Prostate gland (tissue), 2 donors: ENCODE measurements around the gene SMIM7.

Experiments used
- POLR2A ChIP-seq: fragments of 450-650 bp; IDR thresholded peaks from one replicate; pipeline ENCODE4 v1.6.1; 2016; ENCODE audit warnings: antibody characterized with exemption, mild to moderate bottlenecking
- POLR2AphosphoS5 ChIP-seq: sonication (generic); formaldehyde crosslinking; IDR thresholded peaks from one replicate; pipeline ENCODE4 v1.6.1; 2017; ENCODE audit warnings: antibody characterized with exemption
- TF ChIP-seq, protein P1 (sequence below), 4 experiments: fragments of 200-600 bp in 2 of 4; fragments of 450-650 bp in 2 of 4; sonication (generic) in 2 of 4; IDR thresholded peaks; 1 replicate in 3 of 4; 2 replicates in 1 of 4; pipeline ENCODE4 v1.5.1; 2016 to 2019; ENCODE audit warnings: antibody characterized with exemption in 4 of 4, mild to moderate bottlenecking in 2 of 4, moderate library complexity in 2 of 4

DNA sequence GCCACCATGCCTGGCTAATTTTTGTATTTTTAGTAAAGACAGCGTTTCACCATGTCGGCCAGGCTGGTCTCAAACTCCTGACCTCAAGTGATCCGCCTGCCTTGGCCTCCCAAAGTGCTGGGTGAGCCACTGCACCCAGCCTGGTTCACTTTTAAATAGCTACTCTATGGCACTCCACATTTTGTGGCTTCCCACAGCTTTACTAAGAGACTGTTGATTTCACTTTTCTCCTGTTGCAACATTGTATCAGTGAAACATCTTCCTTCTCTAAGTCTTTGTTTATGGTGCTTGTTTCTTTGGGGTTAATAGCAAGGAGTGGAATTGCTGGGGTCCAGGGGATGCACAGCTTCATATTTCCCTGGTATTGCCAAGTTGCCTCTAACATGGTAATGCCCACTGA, 13.3 kb upstream of the SMIM7 start:
- no peak for TF ChIP-seq POLR2A
- TF ChIP-seq, protein P1, sequence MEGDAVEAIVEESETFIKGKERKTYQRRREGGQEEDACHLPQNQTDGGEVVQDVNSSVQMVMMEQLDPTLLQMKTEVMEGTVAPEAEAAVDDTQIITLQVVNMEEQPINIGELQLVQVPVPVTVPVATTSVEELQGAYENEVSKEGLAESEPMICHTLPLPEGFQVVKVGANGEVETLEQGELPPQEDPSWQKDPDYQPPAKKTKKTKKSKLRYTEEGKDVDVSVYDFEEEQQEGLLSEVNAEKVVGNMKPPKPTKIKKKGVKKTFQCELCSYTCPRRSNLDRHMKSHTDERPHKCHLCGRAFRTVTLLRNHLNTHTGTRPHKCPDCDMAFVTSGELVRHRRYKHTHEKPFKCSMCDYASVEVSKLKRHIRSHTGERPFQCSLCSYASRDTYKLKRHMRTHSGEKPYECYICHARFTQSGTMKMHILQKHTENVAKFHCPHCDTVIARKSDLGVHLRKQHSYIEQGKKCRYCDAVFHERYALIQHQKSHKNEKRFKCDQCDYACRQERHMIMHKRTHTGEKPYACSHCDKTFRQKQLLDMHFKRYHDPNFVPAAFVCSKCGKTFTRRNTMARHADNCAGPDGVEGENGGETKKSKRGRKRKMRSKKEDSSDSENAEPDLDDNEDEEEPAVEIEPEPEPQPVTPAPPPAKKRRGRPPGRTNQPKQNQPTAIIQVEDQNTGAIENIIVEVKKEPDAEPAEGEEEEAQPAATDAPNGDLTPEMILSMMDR (IDR thresholded peaks at IDR 0.05), result no peak
- TF ChIP-seq POLR2AphosphoS5, result no peak
